Measurements from ENCODE around the gene FAM117B.

FAM117B gene

DNA sequence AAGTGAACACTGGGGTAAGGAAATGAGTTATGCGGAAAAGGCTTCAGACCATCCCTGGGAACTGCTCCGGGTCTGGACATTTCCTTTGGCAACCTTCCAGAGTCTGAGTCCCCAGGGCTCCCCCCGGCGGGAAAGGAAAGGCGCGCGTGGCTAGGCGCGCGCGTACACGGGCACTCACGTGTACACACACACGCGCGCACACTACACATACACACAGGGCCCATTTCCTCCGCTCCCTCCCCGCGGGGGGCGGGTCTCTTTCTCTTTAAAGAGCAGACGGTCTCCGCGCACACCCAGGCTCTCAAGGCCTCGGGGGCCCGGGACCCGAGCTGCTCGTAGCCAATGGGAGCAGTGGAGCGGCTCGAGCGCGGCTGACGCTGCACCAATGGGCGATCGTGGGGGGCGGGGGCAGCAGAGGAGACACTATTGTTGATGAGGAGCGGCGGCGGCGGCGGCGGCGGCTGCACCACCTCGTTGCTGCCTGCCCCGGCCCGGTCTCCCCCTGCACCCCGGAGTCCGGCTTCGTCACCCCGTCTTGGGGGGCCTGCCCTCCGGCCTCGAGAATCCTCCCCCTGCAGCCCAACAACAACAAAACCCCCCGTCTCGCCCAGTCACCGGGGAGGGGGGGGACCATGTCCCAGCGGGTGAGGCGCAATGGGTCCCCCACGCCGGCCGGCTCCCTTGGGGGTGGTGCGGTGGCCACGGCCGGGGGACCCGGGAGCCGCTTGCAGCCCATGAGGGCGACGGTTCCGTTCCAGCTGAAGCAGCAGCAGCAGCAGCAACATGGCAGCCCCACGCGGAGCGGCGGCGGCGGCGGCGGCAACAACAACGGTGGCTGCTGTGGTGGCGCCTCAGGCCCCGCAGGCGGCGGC, at the start of gene FAM117B:
Gene FAM117B (plus strand): TSS at position 414 of the 872 bp plus-strand sequence. CDS start 219 bp downstream, at position 633.
- peak; percentile 97 to 98 for DNase-seq (ENCODE audit: low read depth in 2 of 2)

DNA sequence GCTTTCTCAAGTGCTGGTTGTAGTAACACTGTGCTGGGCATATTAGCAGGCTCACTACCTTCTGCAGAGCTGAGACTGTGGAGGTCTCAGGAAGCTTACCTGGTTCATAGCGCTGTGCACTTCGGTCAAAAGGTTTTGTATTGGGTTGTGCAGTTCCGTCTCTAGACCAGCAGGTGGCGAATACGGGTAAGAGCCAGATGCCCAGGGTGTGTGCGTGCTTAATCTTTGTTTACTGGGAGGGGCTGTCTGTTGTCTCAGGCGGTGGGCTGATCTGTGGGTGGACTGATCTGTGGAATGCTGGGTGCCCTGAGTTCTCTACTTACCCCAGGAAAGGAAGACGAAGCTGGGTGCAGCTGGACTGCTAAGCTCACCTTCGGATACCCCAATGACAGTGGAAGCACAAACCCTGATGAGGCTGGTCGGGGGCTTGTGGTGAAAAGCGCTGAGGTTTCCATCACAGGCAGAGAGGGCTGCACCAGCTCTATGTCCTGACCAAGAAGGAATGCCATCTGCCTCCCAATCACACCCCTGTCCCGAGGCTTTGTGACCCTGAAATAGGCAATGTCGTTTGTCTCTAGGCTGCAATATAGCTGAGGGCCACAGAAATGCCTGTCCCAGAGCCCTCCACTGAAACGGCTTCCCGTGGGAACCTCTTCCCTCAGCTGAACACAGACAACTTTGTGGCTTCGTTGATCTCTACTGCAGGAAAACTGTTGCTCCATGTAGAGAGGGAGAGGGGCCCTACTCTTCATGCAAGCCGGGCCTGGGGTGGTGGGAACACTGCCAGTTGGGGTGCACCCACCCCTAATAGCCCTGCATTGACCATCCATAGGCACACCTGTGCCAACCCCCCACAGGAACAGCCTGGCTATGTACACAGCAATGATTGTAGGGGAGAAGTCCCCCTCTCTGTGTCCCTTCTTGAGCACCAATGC, 45.9 kb upstream of the FAM117B start:
- DNase-seq (ENCODE audit: low read depth in 2 of 2): peak; percentile 40 to 52

DNA sequence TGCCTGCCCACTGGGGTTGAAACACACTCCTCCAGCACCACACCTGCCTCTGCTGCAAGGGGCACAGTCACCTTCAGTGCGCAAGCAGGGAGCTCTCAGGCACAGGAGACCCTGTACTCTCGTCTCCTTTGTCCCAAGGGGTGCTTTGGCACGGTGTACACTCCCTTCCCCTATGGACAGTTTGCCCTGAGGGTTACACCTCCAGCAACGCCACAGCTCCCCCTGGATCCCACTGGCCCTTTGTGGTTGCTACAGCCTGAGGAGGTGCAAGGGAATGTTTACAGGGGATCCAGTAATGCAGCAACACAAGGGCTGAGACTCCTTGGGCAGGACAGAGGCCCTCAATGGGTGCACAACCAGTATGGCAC, 45.2 kb upstream of the FAM117B start:
- no peak for DNase-seq (ENCODE audit: low read depth in 2 of 2)

DNA sequence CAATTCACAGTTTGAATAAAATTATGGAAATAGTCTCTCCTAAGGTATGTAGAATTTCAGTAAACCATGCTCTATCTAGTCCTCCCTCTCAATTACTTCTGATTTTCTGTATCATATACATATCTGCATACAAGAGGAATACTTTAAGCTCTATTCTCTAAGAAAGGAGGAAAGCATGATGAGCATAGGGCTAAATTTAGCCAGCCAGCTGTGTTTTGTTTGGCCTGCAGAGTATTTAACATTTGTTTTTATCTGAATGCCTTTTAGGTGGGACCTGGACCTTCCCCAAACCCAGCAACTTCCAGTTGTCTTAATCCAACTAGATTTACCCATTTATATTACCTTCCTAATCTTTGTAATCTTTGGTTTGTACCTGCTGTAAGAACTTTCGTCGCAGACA, 42.2 kb upstream of the FAM117B start:
- no peak for DNase-seq (ENCODE audit: low read depth in 2 of 2)

DNA sequence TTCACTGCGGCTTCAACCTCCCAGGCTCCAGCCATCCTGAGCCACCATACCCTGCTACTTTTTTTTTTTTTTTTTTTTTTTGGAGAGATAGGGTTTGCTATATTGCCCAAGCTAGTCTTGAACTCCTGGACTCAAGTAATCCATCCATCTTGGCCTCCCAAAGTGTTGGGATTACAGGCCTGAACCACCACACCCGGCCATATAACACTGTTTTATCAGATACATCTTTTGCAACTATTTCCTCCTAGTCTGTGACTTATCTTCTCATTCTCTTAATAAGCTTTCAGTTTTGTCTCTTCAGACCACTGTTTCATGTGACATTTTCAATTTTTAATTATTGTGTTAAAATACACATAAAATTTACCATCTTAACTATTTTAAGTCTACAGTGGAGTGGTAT, 35.7 kb upstream of the FAM117B start:
- no peak for DNase-seq (ENCODE audit: low read depth in 2 of 2)

DNA sequence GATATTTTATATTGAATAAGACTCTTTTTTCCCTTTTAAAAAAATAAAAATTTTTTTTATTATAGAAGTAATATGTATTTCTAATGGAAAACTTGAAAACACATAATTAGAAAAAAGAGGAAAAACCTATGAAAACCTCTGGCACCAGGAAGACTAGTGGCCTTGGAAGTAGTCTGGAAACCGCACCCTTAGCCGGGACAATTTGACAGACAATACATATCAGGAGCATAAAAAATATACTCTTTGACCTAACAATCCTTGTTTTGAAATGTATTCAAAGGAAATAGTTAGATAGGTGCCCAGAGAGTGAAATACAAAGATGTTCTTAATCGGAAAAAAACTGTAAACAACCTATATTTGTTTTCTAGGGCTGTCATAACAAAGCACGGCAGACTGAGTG, 34.9 kb upstream of the FAM117B start:
- no peak for DNase-seq (ENCODE audit: low read depth in 2 of 2)

DNA sequence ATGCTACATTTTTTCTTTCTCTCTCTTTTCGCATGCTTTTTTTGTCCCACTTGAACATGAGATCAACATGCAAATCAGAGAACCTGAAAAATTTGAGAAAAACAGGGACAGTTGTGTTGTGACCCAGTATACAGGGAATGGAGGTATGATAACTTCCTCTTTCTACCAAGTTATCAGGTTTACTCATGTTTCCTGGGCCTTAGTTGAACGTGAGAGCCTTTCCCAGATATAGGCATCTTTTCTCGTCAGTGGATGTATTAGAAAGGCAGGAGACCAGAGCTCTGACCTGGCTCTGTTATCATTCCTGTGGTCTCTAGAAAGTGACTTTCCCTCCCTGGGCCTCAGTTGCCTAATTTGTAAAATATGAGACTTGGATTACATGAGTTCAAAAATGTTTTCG, 30.1 kb upstream of the FAM117B start:
- no peak for DNase-seq (ENCODE audit: low read depth in 2 of 2)

DNA sequence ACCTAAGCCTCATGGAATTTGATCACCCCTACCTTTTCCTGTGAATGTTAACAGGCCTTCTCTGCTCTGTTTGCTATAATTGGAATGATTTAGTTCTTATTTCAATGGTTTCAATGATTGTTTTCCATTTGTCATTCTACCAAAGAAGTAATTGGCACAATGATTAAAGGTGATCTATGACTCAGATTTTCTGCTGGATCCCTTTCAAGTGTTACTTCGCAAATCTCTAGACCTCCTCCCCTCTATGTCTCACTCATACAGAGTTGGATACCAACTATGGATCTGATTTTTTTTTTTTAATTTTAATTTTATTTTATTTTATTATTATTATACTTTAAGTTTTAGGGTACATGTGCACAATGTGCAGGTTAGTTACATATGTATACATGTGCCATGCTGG, 29.6 kb upstream of the FAM117B start:
- no peak for DNase-seq (ENCODE audit: low read depth in 2 of 2)

DNA sequence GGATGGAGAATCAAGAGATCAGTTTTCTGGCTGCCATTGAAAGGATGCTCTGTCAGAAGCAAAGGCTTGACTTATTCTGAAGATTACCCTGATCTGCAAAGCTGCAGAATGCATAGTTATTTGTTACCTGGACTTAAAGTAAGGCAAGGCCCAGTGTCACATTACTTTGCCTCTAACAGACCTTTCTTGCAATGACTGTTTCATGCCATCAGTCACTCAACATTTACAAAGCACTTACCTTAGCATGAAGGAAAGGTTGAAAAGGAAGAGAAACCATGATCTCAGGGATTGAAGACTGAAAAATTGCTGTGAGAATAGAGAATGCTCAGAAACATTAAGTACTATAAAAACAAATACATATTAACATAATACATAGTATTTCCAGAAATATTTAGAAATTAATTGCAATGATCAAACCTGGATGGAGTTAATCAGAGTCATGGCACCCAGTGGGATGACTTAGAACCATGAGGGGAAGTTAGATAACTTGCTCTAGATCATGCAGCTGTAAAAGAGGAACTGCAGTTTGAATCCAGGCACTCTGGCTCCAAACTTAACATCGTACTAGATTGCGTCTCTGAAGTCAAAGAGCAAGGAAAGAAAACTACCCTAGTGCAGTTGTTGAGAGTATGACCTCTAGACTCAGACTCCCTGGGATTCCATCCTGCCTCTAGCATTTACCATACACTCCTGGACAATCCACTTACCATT, 26.5 kb upstream of the FAM117B start:
- no peak for DNase-seq (ENCODE audit: low read depth in 2 of 2)

DNA sequence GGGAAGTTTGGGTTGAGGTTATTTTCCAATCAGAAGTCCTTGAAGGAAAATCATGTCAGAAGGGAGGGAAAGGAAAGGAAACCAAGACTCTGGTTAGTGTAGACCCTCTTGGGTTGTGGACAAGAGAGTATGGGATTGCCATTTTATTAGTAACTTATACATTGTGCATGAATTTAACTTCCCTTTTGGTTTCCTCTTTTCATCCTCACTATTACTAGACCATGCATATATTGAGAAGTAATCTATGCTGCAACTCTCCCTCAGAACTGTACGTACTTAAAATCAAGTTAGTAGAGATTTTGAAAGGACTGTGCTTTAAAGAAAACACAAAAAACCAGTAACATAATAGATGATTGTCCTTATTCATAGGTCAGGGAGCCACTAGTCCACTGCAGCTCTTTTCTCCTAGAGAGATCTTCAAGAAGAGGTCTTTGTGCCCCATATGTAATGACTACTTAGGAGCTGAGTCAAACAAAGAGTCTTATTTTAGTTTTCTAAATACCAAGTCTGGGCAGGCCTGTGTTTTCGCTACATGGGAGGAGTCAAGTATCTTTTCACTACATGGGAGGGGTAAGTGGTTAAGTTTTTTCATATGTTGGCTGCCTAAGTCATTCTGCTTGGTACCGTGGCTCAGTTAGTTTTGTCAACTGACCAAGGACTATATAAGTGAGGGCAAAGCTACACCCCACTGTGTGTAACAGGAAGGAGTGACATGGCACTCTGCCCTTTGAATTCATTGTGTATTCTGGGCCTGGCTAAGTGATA, 25.2 kb upstream of the FAM117B start:
- DNase-seq (ENCODE audit: low read depth in 2 of 2): no peak

DNA sequence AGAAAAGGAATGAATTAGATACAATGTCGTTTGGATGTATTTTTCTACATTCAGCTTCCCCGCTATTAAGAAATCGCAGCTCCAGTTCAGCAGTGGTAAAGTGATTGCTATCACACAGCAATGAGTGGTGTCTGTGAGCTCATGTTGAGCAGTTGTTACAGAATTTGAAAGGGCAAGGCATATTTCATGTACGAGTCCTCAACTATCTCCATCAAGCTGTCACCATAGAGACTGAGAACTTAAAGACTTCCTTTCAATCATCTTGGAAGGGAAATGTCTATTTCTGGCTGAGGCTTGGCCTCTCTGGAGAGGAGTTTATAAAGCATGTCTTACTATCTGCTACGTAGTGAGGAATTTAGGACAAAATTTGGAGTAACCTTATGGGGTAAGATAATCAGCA, 24.4 kb upstream of the FAM117B start:
- DNase-seq (ENCODE audit: low read depth in 2 of 2): no peak

DNA sequence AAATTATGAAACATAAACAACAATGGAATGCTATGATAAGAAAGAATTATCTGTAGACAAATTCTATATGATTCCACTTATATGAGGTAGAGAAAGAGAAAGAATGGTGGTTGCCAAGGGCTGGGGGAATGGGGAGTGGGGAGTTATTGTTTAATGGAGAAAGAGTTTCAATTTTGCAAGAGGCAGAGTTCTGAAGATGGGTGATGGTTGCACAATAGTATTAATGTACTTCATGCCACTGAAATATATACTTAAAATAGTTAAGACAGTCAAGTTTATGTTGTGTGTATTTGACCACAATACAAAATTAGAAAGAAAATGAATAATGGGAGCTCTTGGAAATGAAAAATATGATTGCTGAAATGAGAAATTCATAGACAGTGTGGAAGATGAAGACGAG, 22.6 kb upstream of the FAM117B start:
- DNase-seq (ENCODE audit: low read depth in 2 of 2): no peak

DNA sequence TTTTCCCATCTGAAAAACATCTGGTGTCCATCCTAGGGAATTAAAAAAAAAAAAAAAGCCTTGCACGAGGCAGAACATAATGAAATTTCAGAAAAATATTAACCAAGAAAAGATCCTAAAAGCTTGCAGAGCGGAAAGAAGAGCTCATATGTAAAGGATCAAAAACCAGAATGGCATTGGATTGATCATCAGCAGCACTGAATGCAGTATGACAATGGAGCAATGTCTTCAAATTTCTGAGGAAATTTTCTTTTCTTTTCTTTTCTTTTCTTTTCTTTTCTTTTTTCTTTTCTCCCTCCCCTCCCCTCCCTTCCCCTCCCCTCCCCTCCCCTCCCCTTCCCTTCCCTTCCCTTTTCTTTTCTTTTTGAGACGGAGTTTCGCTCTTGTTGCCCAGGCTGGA, 21.3 kb upstream of the FAM117B start:
- DNase-seq (ENCODE audit: low read depth in 2 of 2): no peak

DNA sequence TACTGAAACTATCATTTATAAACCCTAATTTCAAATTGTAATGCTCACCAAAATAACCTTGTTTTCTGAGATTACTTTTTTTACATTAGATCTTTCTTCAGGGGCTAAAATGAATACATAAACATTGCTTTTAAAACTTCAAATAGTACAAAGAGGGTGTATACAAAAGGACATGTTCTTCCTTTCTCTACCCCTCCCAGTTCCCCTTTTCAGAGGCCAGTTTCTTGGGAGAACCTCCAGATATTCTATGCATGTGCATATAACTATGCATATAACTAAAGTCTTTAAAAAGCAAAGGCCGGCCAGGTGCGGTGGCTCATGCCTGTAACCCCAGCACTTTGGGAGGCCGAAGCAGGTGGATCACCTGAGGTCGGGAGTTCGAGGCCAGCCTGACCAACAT, 10.6 kb upstream of the FAM117B start:
- DNase-seq (ENCODE audit: low read depth in 2 of 2): no peak

DNA sequence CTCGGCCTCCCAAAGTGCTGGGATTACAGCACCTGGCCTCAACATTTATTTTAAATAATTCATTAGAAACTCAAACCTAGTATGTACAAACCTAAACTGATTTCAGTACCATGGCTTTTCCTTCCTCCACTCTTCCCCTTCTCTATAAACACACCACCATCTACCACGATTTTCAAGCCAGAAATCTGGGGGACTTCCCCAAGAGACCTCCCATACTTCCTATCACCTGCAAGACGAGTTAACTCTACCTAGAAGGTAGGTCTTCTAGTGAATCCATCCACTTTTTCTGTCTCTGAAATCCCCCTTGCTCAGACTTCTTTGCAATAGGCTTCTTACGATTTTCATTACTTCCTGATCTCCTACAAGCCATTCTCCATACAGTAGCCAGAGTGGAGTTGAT, 7.7 kb upstream of the FAM117B start:
- DNase-seq (ENCODE audit: low read depth in 2 of 2): no peak

DNA sequence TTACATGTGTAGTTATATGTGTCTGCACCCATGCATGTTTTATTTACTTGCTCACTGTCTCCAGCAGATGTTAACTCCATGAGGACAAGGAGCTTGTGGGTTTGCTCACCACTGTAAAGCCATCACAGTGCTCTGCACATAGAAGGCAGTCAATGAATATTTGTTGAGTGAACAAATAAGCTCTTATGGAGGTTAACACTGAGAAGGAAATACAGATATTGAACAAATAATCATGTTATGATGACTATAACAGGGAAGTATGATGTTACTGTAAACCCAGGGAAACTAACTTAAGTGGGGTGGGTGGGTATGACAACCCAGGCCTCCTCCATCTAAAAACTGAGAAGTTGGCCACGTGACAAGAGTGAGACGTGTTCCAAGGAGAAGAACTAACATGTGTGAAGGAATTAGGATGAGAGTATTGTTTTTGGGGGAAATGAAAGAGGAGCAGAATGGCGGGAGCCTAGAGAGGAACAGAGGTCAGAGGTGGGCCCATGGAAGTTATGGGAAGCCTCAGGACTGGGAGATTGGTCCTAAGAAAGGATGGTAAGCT, 6.0 kb upstream of the FAM117B start:
- no peak for DNase-seq (ENCODE audit: low read depth in 2 of 2)

DNA sequence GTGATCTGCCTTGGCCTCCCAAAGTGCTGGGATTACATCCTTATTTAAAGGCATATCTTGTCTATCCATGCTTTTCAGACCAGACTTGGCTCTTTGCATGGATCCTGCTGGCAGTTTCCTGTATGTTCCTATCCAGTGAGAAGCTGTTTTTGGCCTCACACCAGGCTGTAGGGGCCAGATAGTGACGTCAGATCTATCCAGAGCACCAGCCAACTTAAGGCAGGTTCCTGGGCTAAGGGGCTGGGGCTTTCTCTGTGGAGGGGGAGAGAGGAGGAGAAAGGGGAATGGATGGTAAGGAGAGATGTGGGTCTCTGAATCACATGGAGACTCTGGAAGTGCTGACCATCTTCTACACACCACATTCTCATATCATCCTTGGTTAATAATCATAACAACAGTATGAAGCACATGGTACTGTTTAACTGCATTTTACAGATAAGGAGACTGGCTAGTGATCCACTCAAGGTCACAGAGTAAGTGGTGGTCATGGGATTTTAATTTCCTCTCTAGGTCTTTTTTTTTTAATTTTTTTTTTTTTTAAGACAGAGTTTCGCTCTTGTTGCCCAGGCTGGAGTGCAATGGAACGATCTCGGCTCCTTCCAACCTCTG, 2.0 kb upstream of the FAM117B start:
- no peak for DNase-seq (ENCODE audit: low read depth in 2 of 2)

DNA sequence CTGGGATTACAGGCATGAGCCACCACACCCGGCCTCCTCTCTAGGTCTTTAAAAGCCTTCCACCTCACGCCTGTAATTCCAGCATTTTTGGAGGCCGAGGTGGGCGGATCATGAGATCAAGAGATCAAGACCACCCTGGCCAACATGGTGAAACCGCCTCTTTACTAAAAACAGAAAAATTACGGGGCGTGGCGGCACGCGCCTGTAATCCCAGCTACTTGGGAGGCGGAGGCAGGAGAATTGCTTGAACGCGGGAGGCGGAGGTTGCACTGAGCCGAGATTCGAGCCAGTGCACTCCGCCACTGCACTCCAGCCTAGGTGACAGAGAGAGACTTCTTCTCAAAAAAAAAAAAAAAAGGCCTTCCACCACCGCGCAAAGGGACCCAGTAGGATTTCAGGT, 1.3 kb upstream of the FAM117B start:
- DNase-seq (ENCODE audit: low read depth in 2 of 2): no peak

DNA sequence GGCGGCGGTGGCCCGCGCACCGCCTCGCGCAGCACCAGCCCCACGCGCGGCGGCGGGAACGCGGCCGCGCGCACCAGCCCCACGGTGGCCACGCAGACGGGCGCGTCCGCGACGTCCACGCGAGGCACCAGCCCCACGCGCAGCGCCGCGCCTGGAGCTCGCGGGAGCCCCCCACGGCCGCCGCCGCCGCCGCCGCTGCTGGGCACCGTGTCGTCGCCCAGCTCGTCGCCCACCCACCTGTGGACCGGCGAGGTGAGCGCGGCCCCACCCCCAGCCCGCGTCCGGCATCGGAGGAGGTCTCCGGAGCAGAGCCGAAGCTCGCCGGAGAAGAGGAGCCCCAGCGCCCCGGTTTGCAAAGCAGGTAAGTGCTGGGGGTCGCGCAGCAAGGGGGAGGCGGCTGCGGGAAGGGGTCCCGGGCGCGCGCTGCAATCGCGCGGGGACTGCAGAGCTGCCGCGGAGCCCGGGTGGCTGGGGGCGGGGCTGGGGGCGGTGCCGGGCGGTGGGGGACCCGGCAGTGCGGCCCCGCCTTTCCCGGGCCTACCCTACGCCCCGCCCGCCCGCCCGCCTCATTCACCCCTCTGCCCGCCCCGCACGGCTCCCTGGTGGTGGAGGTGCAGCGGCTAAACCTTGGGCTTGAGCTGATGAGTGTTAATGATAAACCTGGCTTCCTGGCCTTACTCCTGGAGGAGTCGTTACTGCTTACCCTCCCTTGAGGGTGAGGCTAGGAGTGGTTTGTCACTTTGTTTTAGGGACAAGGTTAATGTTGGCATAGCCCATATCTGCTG, 851 bp downstream of the FAM117B start:
- DNase-seq (ENCODE audit: low read depth in 2 of 2): peak; percentile 74 to 82

DNA sequence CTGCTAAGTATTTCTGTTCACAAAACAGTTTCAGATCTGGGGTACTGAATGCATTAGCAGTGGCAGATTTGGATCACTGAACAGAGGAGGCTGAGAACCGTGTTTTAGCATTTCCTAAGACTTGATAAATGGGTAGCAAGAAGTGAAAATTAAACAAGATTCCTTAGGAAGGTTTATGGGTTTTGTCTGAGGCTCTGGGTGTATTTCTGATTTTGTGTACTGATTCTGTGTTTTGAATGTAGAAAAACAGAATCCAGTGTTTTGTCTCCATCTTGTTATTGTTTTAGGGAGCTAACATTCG, 1.4 kb downstream of the FAM117B start:
- no peak for DNase-seq (ENCODE audit: low read depth in 2 of 2)

All from activated CD4-positive, alpha-beta T cell treated with anti-CD3 and anti-CD28 coated beads for 24 hours (primary cell).